ENCODE measurements around the gene MYG1.
"Not testable (repeated sequence)": the region's sequence is repeated elsewhere in the genome, so short reads cannot be mapped to it uniquely, and the experiment has no call there.

The MYG1 gene

GRCh38 chr12:53328043-53328435 lies 28.5 kb downstream of the MYG1 start:
- no peak for DNase-seq

- DNase-seq: no peak
These were observed 31.2 kb downstream of the MYG1 start for GRCh38 chr12:53330671-53331070.

DNA sequence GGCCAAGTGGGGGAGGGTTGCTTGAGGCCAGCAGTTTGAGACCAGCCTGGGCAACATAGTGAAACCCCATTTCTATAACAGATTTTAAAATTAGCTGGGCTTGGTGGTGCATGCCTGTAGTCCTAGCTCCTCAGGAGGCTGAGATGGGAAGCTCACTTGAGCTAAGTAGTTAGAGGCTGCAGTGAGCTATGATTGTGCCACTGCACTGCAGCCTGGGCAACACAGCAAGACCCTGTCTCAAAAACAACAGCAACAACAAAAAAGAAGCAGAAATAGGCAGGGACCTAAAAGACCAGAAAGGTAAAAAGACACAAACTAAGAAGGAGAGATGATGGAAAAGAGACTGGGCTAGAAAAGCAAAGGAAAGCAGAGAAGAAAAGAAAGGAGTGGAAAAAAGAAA lies 32.8 kb downstream of the MYG1 start:
- DNase-seq: not testable (repeated sequence)

DNA sequence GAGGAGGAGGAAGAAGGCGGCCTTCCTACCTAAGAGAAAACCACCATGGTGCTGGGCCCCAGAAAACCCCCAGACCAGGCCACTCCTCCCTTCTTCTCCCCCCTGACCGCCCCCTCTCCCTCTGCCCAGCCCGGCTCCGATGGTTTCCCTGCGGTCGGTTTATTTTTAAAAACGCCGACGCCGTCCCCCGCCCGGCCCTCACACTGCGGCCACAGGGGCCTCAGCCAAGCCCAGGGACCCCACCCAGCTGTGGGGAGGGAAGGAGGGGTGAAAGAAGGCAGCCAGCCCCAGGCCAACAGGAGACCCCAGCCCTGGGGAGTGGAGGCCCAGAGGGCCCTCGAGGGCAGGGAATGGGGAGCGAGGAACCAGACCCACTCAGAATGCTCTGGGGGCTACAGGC lies 33.2 kb downstream of the MYG1 start:
- DNase-seq: no peak

DNA sequence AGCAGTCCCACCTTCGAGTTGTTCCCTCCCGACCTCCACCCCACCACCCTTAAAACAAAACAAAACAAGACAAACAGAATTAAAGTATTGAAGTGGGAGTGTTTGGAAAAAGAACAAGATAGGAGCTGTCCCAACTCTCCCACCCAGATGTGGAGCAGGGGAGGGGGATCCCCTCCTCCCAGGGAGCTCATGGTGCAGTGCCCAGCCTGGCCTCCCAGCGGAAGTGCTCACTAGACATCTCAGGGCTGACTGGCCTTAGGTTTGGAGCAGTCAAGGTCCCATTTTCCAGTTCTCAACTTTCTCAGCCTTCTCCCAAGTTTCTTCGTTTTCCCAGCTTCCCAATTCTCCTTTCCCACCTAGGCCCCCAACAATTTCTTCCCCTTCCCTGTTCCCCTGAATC lies 33.8 kb downstream of the MYG1 start:
- DNase-seq: no peak

DNA sequence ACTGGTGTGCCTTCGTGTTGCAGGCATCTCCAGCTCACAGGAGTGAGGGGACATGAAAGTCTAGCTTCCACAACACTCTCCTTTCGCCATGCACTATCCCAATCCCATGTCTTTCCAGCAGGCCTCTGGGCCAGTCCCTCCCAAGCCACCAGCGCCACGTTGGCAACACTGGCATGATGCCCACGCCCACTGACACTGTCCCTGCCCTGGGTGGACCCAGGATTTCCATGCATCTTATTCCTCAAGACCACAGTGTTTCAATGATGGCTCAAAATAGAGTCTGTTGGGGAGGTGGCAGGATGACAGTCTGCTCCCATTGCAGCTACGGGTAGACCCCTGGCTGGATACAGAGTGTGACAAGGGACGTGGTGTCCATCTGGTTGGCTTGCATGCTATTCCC lies 34.4 kb downstream of the MYG1 start:
- no peak for DNase-seq

DNA sequence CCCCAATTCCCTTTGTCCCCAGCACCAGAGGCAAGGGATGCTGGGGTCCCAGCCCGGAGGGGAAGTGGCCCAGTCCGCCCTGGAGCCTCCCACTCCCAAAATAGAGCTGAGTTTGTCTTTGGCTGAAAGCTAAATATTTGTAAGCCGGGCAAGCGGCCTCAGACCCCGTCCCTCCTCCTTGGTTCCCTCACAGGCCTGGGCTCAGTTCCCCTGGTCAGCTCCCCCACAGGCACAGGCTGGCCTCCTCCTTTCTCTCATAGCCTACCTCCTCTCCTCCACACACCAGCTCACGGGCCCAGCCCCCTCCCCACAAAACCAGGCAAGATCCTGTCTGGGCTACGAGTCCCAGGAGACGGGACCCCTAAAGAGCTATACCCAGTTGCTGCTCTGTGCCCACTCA lies 35.3 kb downstream of the MYG1 start:
- DNase-seq: no peak

- DNase-seq: no peak
These were observed 36.7 kb downstream of the MYG1 start, which contains the start of gene SP7 for GRCh38 chr12:53336181-53336681. TSS of gene SP7 (minus strand) at chr12:53336354. CDS start at chr12:53335646, 708 bp downstream.

GRCh38 chr12:53338017-53338416 lies 38.5 kb downstream of the MYG1 start:
- DNase-seq: no peak

DNA sequence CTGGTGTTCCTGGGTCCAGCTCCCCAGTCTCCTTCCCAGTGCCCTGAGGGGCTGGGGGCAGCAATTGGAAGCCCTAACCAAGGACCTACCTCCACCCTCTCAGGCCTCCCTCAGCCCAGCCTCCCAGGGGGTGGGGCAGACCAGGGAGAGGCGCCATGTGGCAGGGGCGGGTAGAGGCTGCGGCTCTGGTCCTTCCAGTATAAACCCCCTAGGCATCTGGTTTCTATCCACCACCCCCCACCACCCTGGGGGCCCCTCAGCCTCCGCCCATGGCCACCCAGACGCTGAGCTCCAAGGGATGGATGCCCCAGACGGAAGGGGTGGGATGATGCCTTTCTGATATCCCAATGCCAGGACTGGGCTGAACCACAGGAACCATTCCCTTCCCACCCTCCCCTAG lies 39.4 kb downstream of the MYG1 start:
- DNase-seq: no peak

GRCh38 chr12:53340398-53340797 lies 40.9 kb downstream of the MYG1 start:
- no peak for DNase-seq

DNA sequence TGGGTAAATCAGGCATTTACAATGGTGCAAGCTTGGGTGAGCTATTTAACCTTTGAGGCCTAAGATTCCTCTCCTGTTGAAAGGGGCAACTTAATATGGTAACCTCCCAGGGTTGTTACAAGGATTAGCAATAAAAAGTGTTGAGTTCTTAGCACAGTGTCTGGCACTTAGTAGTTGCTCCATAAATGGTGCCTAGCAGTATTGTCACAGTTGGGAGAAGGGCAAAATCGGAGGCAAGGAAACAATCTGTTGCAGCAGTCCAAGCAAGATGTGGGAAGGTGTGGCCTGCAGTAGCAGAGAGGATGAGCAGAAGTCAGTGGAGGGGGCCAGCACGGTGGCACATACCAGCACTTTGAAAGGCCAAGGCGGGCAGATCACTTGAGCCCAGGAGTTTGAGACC lies 44.0 kb downstream of the MYG1 start:
- no peak for DNase-seq

GRCh38 chr12:53343969-53344368 lies 44.5 kb downstream of the MYG1 start:
- no peak for DNase-seq

- no peak for DNase-seq
These were observed 45.0 kb downstream of the MYG1 start for GRCh38 chr12:53344487-53344823.

- DNase-seq: peak; percentile 26
These were observed 45.5 kb downstream of the MYG1 start for GRCh38 chr12:53344824-53345485.

- no peak for DNase-seq
These were observed 46.1 kb downstream of the MYG1 start for GRCh38 chr12:53345486-53346188.

DNA sequence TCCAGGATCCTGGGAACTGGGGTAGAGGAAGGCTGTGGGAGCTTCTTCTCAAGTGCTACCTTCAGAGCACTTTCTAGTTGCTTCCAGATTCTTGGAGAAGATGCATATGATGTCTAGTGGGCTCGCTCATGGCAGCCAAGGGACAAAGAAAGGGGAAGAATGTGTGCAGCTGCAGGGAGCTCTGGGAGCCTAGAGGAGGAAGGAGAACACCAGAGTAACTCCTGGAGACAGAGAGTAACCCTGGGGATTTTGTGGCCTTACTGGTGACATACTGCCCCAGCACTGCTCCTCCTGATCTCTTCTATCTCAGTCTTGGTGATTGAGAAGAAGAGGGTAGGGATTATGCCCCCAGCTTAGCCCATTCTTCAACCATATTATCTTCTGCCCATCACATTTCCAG lies 47.0 kb downstream of the MYG1 start:
- no peak for DNase-seq

DNA sequence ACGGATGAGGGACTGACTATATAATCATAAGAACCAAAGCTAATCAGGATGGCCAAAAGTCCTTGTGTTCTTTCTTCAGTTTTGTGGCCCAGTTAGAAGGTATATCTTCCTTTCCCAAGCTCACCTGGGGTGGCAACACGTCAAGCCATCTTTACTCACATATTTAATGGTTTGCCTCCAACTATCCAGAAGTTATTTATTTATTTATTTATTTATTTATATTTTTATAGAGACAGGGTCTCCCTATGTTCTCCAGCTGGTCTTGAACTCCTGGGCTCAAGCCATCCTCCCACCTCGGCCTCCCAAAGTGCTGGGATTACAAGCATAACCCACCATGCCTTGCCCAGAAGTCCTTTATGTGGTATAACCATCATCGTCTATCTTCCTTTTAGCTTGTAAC lies 48.4 kb downstream of the MYG1 start:
- DNase-seq: no peak

- peak; percentile 44 for DNase-seq
These were observed 53.1 kb downstream of the MYG1 start for GRCh38 chr12:53352331-53353256.

GRCh38 chr12:53353257-53353655 lies 53.8 kb downstream of the MYG1 start:
- no peak for DNase-seq

DNA sequence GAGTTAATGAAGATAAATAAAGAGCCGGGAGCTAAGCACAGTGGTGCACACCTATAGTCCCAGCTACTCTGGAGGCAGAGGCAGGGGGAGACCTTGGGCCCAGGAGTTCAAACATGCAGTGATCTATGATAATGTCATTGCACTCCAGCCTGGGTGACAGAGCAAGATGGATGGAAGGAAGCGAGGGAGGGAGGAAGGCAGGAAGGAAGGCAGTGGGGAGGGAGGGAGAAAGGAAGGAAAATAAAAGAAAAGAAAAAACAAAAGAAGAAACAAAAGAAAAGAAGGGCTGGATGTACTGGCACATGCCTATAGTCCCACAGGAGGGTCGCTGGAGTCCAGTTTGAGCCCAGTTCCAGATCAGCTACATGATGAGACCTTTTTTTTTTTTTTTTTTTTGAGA lies 55.6 kb downstream of the MYG1 start:
- DNase-seq: no peak
